Measurements from ENCODE around the gene RPL21. TPM values are rescaled to one million over a fixed set of nuclear protein-coding genes. Genes with fewer than 3 reads are reported as not detected.

Gene RPL21
- total RNA-seq, 1 experiment from 2014 or later: 711 TPM

GRCh38 chr13:27261396-27261795, 10.0 kb downstream of the RPL21 start:
- H3K27ac ChIP-seq: peak overlapping the region; percentile 43
- peaks cover 28% of the 10 kb centered on the region for H4K20me1 ChIP-seq (ENCODE audit: insufficient read depth)
- H3K9me3 ChIP-seq (ENCODE audit: insufficient read depth, low read depth): no peaks in the 10 kb centered on the region
- ChIA-PET POLR2A (ENCODE audit: unreplicated experiment) (interaction anchor here (1.0 kb wide), 1 partner anchor 10 kb away, joined by 11 read pairs; the partner anchor contains the start of gene RPL21), CTCF (interaction anchor here (0.5 kb wide), 1 partner anchor 314 kb away, joined by 4 read pairs; no protein-coding TSS in a partner anchor)
- peaks cover 72% of the 10 kb centered on the region for H3F3A ChIP-seq (ENCODE audit: insufficient read depth, low read depth)
- DNase-seq: peak; percentile 53 to 94
- peaks cover 23% of the 10 kb centered on the region for H3K36me3 ChIP-seq (ENCODE audit: low read depth)
- H3K4me1 ChIP-seq (replicated peaks; ENCODE audit: insufficient read depth): peaks cover 21% of the 10 kb centered on the region
- peaks cover 10% of the 10 kb centered on the region for H3K79me2 ChIP-seq (ENCODE audit: low read depth)
- no peak overlapping the region for H2AFZ ChIP-seq
- no peak overlapping the region for H3K4me3 ChIP-seq
- peak overlapping the region; percentile 31 for H3K4me2 ChIP-seq
- H3K9me2 ChIP-seq (ENCODE audit: insufficient read depth): no peaks in the 10 kb centered on the region
- no TSS peak for BruUV-seq (replicated peaks)
- H3K27me3 ChIP-seq (ENCODE audit: insufficient read depth, low read depth): no peaks in the 10 kb centered on the region
- intact Hi-C loops (cut with micrococcal nuclease; ENCODE audit: unreplicated experiment): no loop called here
- TF ChIP-seq EZH2 (IDR thresholded peaks at IDR 0.05; ENCODE audit: low read depth) (no peak), CTCF (conservative IDR thresholded peaks at IDR 0.05) (no peak)

- H3K27ac ChIP-seq: no peak overlapping the region
- no peak overlapping the region for H2AFZ ChIP-seq
- ChIA-PET CTCF (no interaction called here), POLR2A (ENCODE audit: unreplicated experiment) (no interaction called here)
- no peaks in the 10 kb centered on the region for H3K79me2 ChIP-seq (ENCODE audit: low read depth)
- DNase-seq: no peak
- H3K4me3 ChIP-seq: no peak overlapping the region
- no TSS peak for BruUV-seq (replicated peaks)
- H3K27me3 ChIP-seq (ENCODE audit: insufficient read depth, low read depth): no peaks in the 10 kb centered on the region
- H4K20me1 ChIP-seq (ENCODE audit: insufficient read depth): peaks cover 8% of the 10 kb centered on the region; the same call in 1 of the 2 replicates
- H3F3A ChIP-seq (ENCODE audit: insufficient read depth, low read depth): peaks cover 51% of the 10 kb centered on the region
- intact Hi-C loops (cut with micrococcal nuclease; ENCODE audit: unreplicated experiment): no loop called here
- H3K4me2 ChIP-seq: no peak overlapping the region
- H3K9me2 ChIP-seq (ENCODE audit: insufficient read depth): no peaks in the 10 kb centered on the region
- no peaks in the 10 kb centered on the region for H3K9me3 ChIP-seq (ENCODE audit: insufficient read depth, low read depth)
- 0 out of 2 replicates have a peak, but pooled peaks cover 3% of the 10 kb centered on the region for H3K36me3 ChIP-seq (ENCODE audit: low read depth)
- peaks cover 21% of the 10 kb centered on the region for H3K4me1 ChIP-seq (replicated peaks; ENCODE audit: insufficient read depth)
- TF ChIP-seq EZH2 (IDR thresholded peaks at IDR 0.05; ENCODE audit: low read depth) (no peak), CTCF (conservative IDR thresholded peaks at IDR 0.05) (no peak)
These were observed 12.1 kb downstream of the RPL21 start for GRCh38 chr13:27263438-27263837.

- TF ChIP-seq EZH2 (IDR thresholded peaks at IDR 0.05; ENCODE audit: low read depth): no peak
- TF ChIP-seq CTCF (conservative IDR thresholded peaks at IDR 0.05): no peak
- no peak for DNase-seq
These were observed 12.8 kb downstream of the RPL21 start for GRCh38 chr13:27264181-27264580.

More at GRCh38 chr13:27264181-27264580, 12.8 kb downstream of the RPL21 start:
- peaks cover 25% of the 10 kb centered on the region for H3K4me1 ChIP-seq (replicated peaks; ENCODE audit: insufficient read depth)
- no peak overlapping the region for H2AFZ ChIP-seq
- ChIA-PET POLR2A (ENCODE audit: unreplicated experiment) (interaction anchor here (0.5 kb wide), 1 partner anchor 30 kb away, joined by 3 read pairs; no protein-coding TSS in a partner anchor), CTCF (interaction anchor here (0.5 kb wide), 1 partner anchor 321 kb away, joined by 6 read pairs; no protein-coding TSS in a partner anchor)
- no peaks in the 10 kb centered on the region for H3K36me3 ChIP-seq (ENCODE audit: low read depth)
- H3F3A ChIP-seq (ENCODE audit: insufficient read depth, low read depth): peaks cover 48% of the 10 kb centered on the region
- no peaks in the 10 kb centered on the region for H3K79me2 ChIP-seq (ENCODE audit: low read depth)
- H3K27me3 ChIP-seq (ENCODE audit: insufficient read depth, low read depth): no peaks in the 10 kb centered on the region
- no TSS peak for BruUV-seq (replicated peaks)
- H4K20me1 ChIP-seq (ENCODE audit: insufficient read depth): 0 out of 2 replicates have a peak, but pooled peaks cover under 1% of the 10 kb centered on the region
- H3K9me3 ChIP-seq (ENCODE audit: insufficient read depth, low read depth): no peaks in the 10 kb centered on the region
- no peak overlapping the region for H3K27ac ChIP-seq
- no peaks in the 10 kb centered on the region for H3K9me2 ChIP-seq (ENCODE audit: insufficient read depth)
- intact Hi-C loops (cut with micrococcal nuclease; ENCODE audit: unreplicated experiment): no loop called here
- no peak overlapping the region for H3K4me3 ChIP-seq
- H3K4me2 ChIP-seq: no peak overlapping the region
